Keratinocyte (primary cell): ENCODE data around the gene A4GNT.

Experiments used
- EZH2 ChIP-seq: IDR thresholded peaks from one replicate; pipeline ENCODE4 v1.6.1; 2012; ENCODE audit warnings: inconsistent platforms, mild to moderate bottlenecking, low read length, moderate library complexity
- TF ChIP-seq, protein P1 (sequence below), 3 experiments: IDR thresholded peaks in 1 of 3; conservative IDR thresholded peaks in 1 of 3; optimal IDR thresholded peaks in 1 of 3; 2 replicates in 2 of 3; 3 replicates in 1 of 3; pipeline versions ENCODE3 to v1.5.1; 2011; ENCODE audit warnings: low read length in 3 of 3, mild to moderate bottlenecking in 3 of 3, moderate library complexity in 2 of 3, control low read depth in 1 of 3, inconsistent platforms in 1 of 3; ENCODE audit not compliant: insufficient read depth in 2 of 3; ENCODE audit errors: extremely low read depth in 1 of 3

DNA sequence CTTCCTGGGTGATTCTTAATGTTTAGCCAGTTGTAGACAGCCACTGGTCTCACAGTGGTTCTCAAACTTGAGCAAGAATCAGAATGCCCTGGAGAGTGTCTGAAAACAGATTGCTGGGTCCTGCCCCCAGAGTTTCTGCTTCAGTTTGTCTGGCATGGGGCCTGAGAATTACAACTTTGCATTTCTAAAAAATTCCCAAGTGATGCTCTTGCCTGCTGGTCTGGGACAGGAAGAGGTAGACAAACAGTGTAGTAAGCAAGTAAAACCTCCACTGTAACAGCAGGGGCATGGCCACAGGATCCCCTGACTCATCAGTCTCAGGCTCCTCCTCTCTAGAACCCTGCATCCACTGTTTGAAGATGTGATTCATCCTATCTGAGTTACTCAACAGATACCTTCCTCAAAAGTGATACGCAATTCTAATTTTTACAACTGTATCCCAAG is 53.3 kb downstream of the A4GNT start:
- TF ChIP-seq, protein P1, sequence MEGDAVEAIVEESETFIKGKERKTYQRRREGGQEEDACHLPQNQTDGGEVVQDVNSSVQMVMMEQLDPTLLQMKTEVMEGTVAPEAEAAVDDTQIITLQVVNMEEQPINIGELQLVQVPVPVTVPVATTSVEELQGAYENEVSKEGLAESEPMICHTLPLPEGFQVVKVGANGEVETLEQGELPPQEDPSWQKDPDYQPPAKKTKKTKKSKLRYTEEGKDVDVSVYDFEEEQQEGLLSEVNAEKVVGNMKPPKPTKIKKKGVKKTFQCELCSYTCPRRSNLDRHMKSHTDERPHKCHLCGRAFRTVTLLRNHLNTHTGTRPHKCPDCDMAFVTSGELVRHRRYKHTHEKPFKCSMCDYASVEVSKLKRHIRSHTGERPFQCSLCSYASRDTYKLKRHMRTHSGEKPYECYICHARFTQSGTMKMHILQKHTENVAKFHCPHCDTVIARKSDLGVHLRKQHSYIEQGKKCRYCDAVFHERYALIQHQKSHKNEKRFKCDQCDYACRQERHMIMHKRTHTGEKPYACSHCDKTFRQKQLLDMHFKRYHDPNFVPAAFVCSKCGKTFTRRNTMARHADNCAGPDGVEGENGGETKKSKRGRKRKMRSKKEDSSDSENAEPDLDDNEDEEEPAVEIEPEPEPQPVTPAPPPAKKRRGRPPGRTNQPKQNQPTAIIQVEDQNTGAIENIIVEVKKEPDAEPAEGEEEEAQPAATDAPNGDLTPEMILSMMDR (optimal IDR thresholded peaks at IDR 0.05 in 1 of 3, IDR thresholded peaks at IDR 0.05 in 1 of 3, conservative IDR thresholded peaks at IDR 0.05 in 1 of 3; ENCODE audit: extremely low read depth in 1 of 3, insufficient read depth in 2 of 3, low read length in 3 of 3) = no peak
- no peak for TF ChIP-seq EZH2
